HepG2 (cell line): ENCODE measurements around the gene RIOK2. TPM values are rescaled to one million over a fixed set of nuclear protein-coding genes. Genes with fewer than 3 reads are reported as not detected.

Experiments
- ATAC-seq: fragments of 200-7000 bp; cut with Tn5 transposase; 3 replicates; pipeline ENCODE4 v1.9.1; 2020; ENCODE audit warnings: mild to moderate bottlenecking, moderate library complexity
- BruUV-seq: library from RNA; stranded (reverse); fragments of 400-500 nt; replicated peaks from 2 replicates; lab custom pipeline; 2021; lab: Mats Ljungman, UMichigan
- CTCF ChIA-PET: fragments of 300-600 bp; formaldehyde crosslinking; extraction: SDS; loops from one replicate; lab custom pipeline; 2021; ENCODE audit warnings: low total read pairs, inconsistent platforms, low intra/inter-chr PET ratio; lab: Yijun Ruan, JAX
- POLR2A ChIA-PET: fragments of 350-600 bp; sonication (Branson Sonifier 250); formaldehyde crosslinking; loops from one replicate; lab custom pipeline; 2020; ENCODE audit warnings: antibody characterized with exemption, inconsistent platforms; lab: Yijun Ruan, JAX
- DNase-seq: peaks from one replicate; pipeline ENCODE4 v3.0.0-alpha.2; 2015; ENCODE audit warnings: low spot score
- FAIRE-seq: peaks from 3 replicates; lab custom pipeline; 2011; peaks lifted over from hg19 to GRCh38; lab: Jason Lieb, UNC
- H2AFZ ChIP-seq: one replicate; pipeline ENCODE4 v1.6.1; 2011; ENCODE audit warnings: low read length, inconsistent platforms
- H3K27ac ChIP-seq: fragments of 300-600 bp; 3 replicates; pipeline ENCODE4 v1.8.0; 2011; ENCODE audit warnings: mixed run types, mild to moderate bottlenecking, mixed read lengths, low read length, inconsistent platforms; ENCODE audit not compliant: insufficient read depth; ENCODE audit errors: extremely low read length
- H3K27me3 ChIP-seq, 2 experiments: fragments of 200-600 bp in 1 of 2; 2 replicates in 1 of 2; 3 replicates in 1 of 2; pipeline versions ENCODE4 v1.6.0 to v1.8.0; 2011; ENCODE audit warnings: low read length in 2 of 2, mild to moderate bottlenecking in 2 of 2, moderate library complexity in 2 of 2, inconsistent platforms in 1 of 2; ENCODE audit not compliant: insufficient read depth in 2 of 2, control insufficient read depth in 1 of 2
- H3K36me3 ChIP-seq, 2 experiments: fragments of 200-600 bp in 1 of 2; replicated peaks in 1 of 2; 2 replicates in 1 of 2; 3 replicates in 1 of 2; pipeline versions ENCODE4 v1.5.1 to v1.8.0; 2011; ENCODE audit warnings: low read length in 2 of 2, inconsistent platforms in 1 of 2; ENCODE audit not compliant: insufficient read depth in 2 of 2, control insufficient read depth in 1 of 2
- H3K4me1 ChIP-seq: 2 replicates; pipeline ENCODE4 v1.5.1; 2012; ENCODE audit warnings: low read length, inconsistent platforms; ENCODE audit not compliant: insufficient read depth
- H3K4me2 ChIP-seq: 2 replicates; pipeline ENCODE4 v1.6.0; 2011; ENCODE audit warnings: low read depth, low read length, inconsistent platforms
- H3K4me3 ChIP-seq, 3 experiments: fragments of 200-600 bp in 1 of 3; sonication (generic), shearing (Covaris generic) in 1 of 3; replicated peaks in 1 of 3; 2 replicates each; pipeline ENCODE4 v1.5.1; 2011 to 2016; ENCODE audit warnings: low read length in 3 of 3, inconsistent platforms in 2 of 3, low read depth in 2 of 3, mild to moderate bottlenecking in 2 of 3, control low read depth in 1 of 3, mixed read lengths in 1 of 3; ENCODE audit not compliant: insufficient read depth in 1 of 3
- H3K79me2 ChIP-seq: one replicate; pipeline ENCODE4 v1.6.1; 2011; ENCODE audit warnings: low read length, inconsistent platforms; ENCODE audit not compliant: insufficient read depth
- H3K9ac ChIP-seq: 2 replicates; pipeline ENCODE4 v1.6.0; 2011; ENCODE audit warnings: mild to moderate bottlenecking, low read depth, low read length, inconsistent platforms; ENCODE audit not compliant: insufficient read depth
- H3K9me3 ChIP-seq: 2 replicates; pipeline ENCODE4 v1.5.1; 2012; ENCODE audit warnings: mild to moderate bottlenecking, low read length
- H4K20me1 ChIP-seq: 2 replicates; pipeline ENCODE4 v1.6.0; 2011; ENCODE audit warnings: inconsistent platforms, mild to moderate bottlenecking, low read length, moderate library complexity; ENCODE audit not compliant: insufficient read depth
- GZF1 ChIP-seq: sonication (generic); formaldehyde crosslinking; IDR thresholded peaks from 2 replicates; pipeline ENCODE4 v1.5.1; 2020; ENCODE audit warnings: mild to moderate bottlenecking, missing genetic modification reagents
- JDP2 ChIP-seq: sonication (generic); formaldehyde crosslinking; IDR thresholded peaks from 2 replicates; pipeline ENCODE4 v1.8.1; 2022; ENCODE audit warnings: missing genetic modification reagents, borderline replicate concordance
- JUND ChIP-seq: sonication (generic); formaldehyde crosslinking; IDR thresholded peaks from 2 replicates; pipeline ENCODE4 v1.8.0; 2022; ENCODE audit warnings: mild to moderate bottlenecking, missing genetic modification reagents
- MAFK ChIP-seq, 2 experiments: IDR thresholded peaks in 1 of 2; conservative IDR thresholded peaks in 1 of 2; 2 replicates each; pipeline ENCODE4 v1.6.1; 2011; ENCODE audit warnings: improper control_type of control experiment in 2 of 2, low read length in 2 of 2
- MYNN ChIP-seq: sonication (generic); formaldehyde crosslinking; IDR thresholded peaks from 2 replicates; pipeline ENCODE4 v1.4.0; 2020; ENCODE audit warnings: mild to moderate bottlenecking, low read depth, missing genetic modification reagents
- SNAI1 ChIP-seq: sonication (generic); formaldehyde crosslinking; IDR thresholded peaks from 2 replicates; pipeline ENCODE4 v1.5.0; 2020; ENCODE audit warnings: mild to moderate bottlenecking, missing genetic modification reagents, borderline replicate concordance
- STAT5B ChIP-seq: sonication (generic); formaldehyde crosslinking; IDR thresholded peaks from 2 replicates; pipeline ENCODE4 v1.4.0; 2020; ENCODE audit warnings: missing genetic modification reagents
- YEATS4 ChIP-seq: sonication (generic); formaldehyde crosslinking; IDR thresholded peaks from 2 replicates; pipeline ENCODE4 v1.4.0; 2020; ENCODE audit warnings: missing genetic modification reagents, borderline replicate concordance
- ZHX1 ChIP-seq: sonication (generic); formaldehyde crosslinking; IDR thresholded peaks from 2 replicates; pipeline ENCODE4 v1.8.1; 2022; ENCODE audit warnings: low read depth, mild to moderate bottlenecking, missing genetic modification reagents
- ZNF780A ChIP-seq: sonication (generic); formaldehyde crosslinking; IDR thresholded peaks from 2 replicates; pipeline ENCODE4 v1.8.0; 2022; ENCODE audit warnings: mild to moderate bottlenecking, missing genetic modification reagents, moderate library complexity
- in situ Hi-C: cut with HindIII; loops from 2 replicates; pipeline ENCODE4 v1.10.0; 2017; ENCODE audit warnings: low pct_unique_long_range_greater_than_20kb; ENCODE audit not compliant: extremely low pct_ligation_motif_present
- intact Hi-C: fragments of 100-400 bp; cut with micrococcal nuclease; formaldehyde crosslinking; loops from one replicate; pipeline ENCODE4 v1.10.0; 2022; ENCODE audit not compliant: unreplicated experiment
- polyA plus RNA-seq, 8 experiments: library from polyadenylated mRNA; depleted of rRNA in 3 of 8; stranded (reverse) in 7 of 8; unstranded in 1 of 8; fragments of >200 nt; fragmentation: Illumina TruSeq in 4 of 8; extraction: Trizol in 4 of 8; gene quantifications; 2 replicates each; pipeline versions ENCODE4 v1.2.1 to v1.2.3, GENCODE V29; 2011 to 2016; ENCODE audit warnings: low read depth in 4 of 8, missing spikeins in 1 of 8, mixed read lengths in 1 of 8; ENCODE audit not compliant: insufficient read depth in 1 of 8
- total RNA-seq, 5 experiments: library from RNA; depleted of rRNA; stranded (reverse); fragments of >200 nt; fragmentation: Illumina TruSeq; extraction: Trizol; gene quantifications; 2 replicates each; pipeline ENCODE4 v1.2.3, GENCODE V29; 2016; ENCODE audit warnings: low read depth in 1 of 5

Gene RIOK2
- total and polyA plus RNA-seq, 2 of the 13 experiments (the other 11 are each of a cell fraction or from before 2014, with no cell fraction given): 8.1 to 46.6 TPM

DNA sequence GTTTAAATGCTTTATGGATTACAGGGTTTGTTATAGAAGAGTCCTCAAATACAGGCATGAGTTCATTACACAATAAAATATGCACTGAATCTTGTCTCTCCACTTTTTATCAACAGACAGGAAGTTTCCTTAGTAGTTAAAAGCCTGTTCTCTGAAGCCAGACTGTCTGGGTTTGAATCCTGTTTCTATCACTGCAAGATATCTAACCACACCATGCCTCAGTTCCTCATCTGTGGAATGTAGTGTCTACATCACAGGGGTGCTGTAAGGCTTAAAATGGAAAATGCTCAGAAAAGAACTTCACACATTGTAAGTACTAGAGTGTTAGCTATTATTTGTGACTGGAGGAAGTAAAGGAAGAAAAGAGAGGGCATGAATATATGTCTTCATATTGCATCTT is 49.9 kb downstream of the RIOK2 start:
- Histone ChIP-seq H3K9me3 (no peaks in the 10 kb centered on the region), H3K9ac (no peak overlapping the region), H3K27me3 (no peaks in the 10 kb centered on the region; a peak in 1 of 5 replicates), H4K20me1 (no peaks in the 10 kb centered on the region), H3K4me3 (no peak overlapping the region)
- FAIRE-seq: no peak
- no peak for TF ChIP-seq SNAI1 (CRISPR knock-in tag)
- no peak for TF ChIP-seq MYNN (CRISPR knock-in tag)
- no peak for TF ChIP-seq ZHX1 (CRISPR knock-in tag)
- TF ChIP-seq JDP2 (CRISPR knock-in tag): no peak
- TF ChIP-seq JUND (CRISPR knock-in tag): no peak
- no peak for TF ChIP-seq STAT5B
- TF ChIP-seq YEATS4 (CRISPR knock-in tag): no peak
- no peak for TF ChIP-seq MAFK (conservative IDR thresholded peaks at IDR 0.05 in 1 of 2, IDR thresholded peaks at IDR 0.05 in 1 of 2; ENCODE audit: low read length in 2 of 2)
- TF ChIP-seq ZNF780A (CRISPR knock-in tag): no peak
- TF ChIP-seq GZF1 (CRISPR knock-in tag): no peak
- TF ChIP-seq, all 625 proteins: peak for 0
- Histone ChIP-seq H2AFZ (no peak overlapping the region), H3K79me2 (no peaks in the 10 kb centered on the region), H3K27ac (no peak overlapping the region), H3K4me1 (no peaks in the 10 kb centered on the region), H3K36me3 (no peaks in the 10 kb centered on the region), H3K4me2 (no peak overlapping the region)
- DNase-seq (no peak), ATAC-seq (no peak)
- POLR2A ChIA-PET: no interaction called here
- in situ Hi-C loops (no loop called here), intact Hi-C loops (no loop called here)
- no TSS peak for BruUV-seq
- CTCF ChIA-PET: no interaction called here
